Activated CD8-positive, alpha-beta memory T cell treated with anti-CD3 and anti-CD28 coated beads for 24 hours (primary cell): Measurements from ENCODE around the gene TAOK1.

Experiments
- DNase-seq: peaks from one replicate; pipeline ENCODE4 v3.0.0-alpha.2; 2020

TAOK1 gene

DNA sequence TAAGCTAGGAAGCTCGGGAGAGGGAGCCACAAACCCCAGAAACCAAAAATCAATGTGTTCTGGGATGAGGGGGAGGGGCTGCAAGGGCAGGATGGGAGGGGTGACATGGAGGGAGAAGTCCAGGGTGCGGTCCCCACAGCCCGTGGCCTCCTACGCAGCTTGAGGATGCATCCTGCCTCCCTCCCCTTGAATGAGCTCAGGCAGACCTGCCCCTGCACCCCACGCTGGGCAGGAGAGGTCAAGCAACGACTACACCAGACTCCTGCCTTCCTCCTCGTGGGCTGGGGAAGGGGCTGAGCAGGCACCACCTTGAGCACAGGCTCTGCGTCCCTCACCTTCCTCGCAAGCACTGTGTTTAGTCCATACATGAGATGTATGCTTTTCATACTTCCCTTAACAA, 206.6 kb downstream of the TAOK1 start:
- DNase-seq, result no peak

DNA sequence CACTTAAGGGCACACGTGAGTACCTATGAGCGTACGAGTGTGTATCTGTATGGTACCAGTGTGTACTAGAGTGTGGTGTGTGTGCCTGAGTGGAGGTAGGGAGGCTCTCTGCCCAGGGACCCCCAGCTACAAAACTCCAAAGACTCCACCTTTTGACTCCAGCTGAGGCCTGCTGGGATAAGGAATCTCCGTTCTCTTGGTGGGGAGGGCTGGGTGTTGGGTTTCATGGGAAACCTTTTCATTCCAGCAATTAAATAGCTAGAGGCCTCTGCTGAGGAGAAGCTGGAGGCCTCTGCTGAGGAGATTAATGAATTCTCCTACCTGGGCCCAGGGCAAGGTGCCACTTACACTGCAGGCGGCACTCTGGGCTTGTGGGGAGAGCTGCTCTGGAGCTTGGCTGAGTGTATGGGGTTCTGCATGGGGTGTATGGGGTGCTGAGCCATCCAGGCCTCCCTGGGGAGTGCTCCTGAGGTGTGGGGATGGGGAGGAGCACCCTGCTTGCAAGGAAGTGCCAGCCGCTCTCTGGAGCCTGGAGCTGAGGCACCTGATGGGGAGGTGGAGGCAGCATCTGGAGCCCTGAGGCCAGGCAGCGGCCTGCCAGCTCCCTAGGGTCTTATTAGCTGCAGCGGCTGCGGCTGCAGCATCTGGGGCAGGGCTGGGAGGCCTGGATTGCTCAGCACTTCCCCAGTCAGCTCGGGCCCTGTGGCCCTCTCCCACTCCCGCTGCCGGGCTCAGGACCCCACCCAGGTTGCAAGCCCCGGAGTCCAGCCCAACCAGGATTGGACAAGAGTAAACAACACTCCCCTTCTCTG, 207.4 kb downstream of the TAOK1 start:
- DNase-seq, result no peak
